CD14-positive monocyte (primary cell): ENCODE data around the gene KIRREL3. TPM values are rescaled to one million over a fixed set of nuclear protein-coding genes. Genes with fewer than 3 reads are reported as not detected.

Source experiments
- DNase-seq, 3 donors: peaks; one replicate each; pipeline ENCODE4 v3.0.0-alpha.2; 2011 to 2022
- H2AFZ ChIP-seq: 2 replicates; pipeline ENCODE4 v1.6.0; 2012; ENCODE audit warnings: mild to moderate bottlenecking, low read depth, low read length, inconsistent platforms; ENCODE audit not compliant: insufficient read depth, poor library complexity, severe bottlenecking
- H3K27ac ChIP-seq, 2 donors: 1 replicate in 1 of 2; 2 replicates in 1 of 2; pipeline ENCODE4 v1.5.1; 2012 to 2013; ENCODE audit warnings: low read length in 2 of 2, control low read depth in 1 of 2, inconsistent platforms in 1 of 2, low read depth in 1 of 2, mild to moderate bottlenecking in 1 of 2
- H3K27me3 ChIP-seq, 2 donors: one replicate each; pipeline versions ENCODE4 v1.6.0 to v1.6.1; 2011 to 2013; ENCODE audit warnings: low read length in 2 of 2; ENCODE audit not compliant: control insufficient read depth in 2 of 2, insufficient read depth in 2 of 2
- H3K36me3 ChIP-seq, 2 donors: replicated peaks in 1 of 2; 1 replicate in 1 of 2; 2 replicates in 1 of 2; pipeline versions ENCODE4 v1.5.1 to v1.6.1; 2012 to 2013; ENCODE audit warnings: low read length in 2 of 2, control low read depth in 1 of 2, inconsistent platforms in 1 of 2, mild to moderate bottlenecking in 1 of 2; ENCODE audit not compliant: insufficient read depth in 2 of 2, control insufficient read depth in 1 of 2
- H3K4me1 ChIP-seq, 2 donors: 1 replicate in 1 of 2; 2 replicates in 1 of 2; pipeline versions ENCODE4 v1.5.1 to v1.6.1; 2012 to 2013; ENCODE audit warnings: low read length in 2 of 2, control low read depth in 1 of 2, inconsistent platforms in 1 of 2, mild to moderate bottlenecking in 1 of 2, moderate library complexity in 1 of 2; ENCODE audit not compliant: insufficient read depth in 2 of 2, control insufficient read depth in 1 of 2
- H3K4me2 ChIP-seq: replicated peaks from 2 replicates; pipeline ENCODE3; 2012; ENCODE audit warnings: low read length, moderate library complexity, mild to moderate bottlenecking; ENCODE audit not compliant: poor library complexity, severe bottlenecking; ENCODE audit errors: extremely low read depth
- H3K4me3 ChIP-seq, 3 experiments: fragments of 200-600 bp in 1 of 3; sonication (generic) in 1 of 3; replicated peaks in 1 of 3; 1 replicate in 2 of 3; 2 replicates in 1 of 3; pipeline ENCODE4 v1.5.1; 2011 to 2013; ENCODE audit warnings: low read length in 3 of 3, mild to moderate bottlenecking in 3 of 3, control low read depth in 2 of 3, low read depth in 2 of 3, inconsistent platforms in 1 of 3, moderate library complexity in 1 of 3
- H3K79me2 ChIP-seq: 2 replicates; pipeline ENCODE4 v1.6.0; 2012; ENCODE audit warnings: mild to moderate bottlenecking, control low read depth, inconsistent platforms, low read length, moderate library complexity; ENCODE audit not compliant: insufficient read depth
- H3K9ac ChIP-seq: 2 replicates; pipeline ENCODE4 v1.6.0; 2017; ENCODE audit warnings: low read length, mild to moderate bottlenecking; ENCODE audit not compliant: insufficient read depth, poor library complexity, severe bottlenecking
- H3K9me3 ChIP-seq, 2 donors: replicated peaks in 1 of 2; 1 replicate in 1 of 2; 2 replicates in 1 of 2; pipeline versions ENCODE4 v1.5.1 to v1.6.1; 2012 to 2013; ENCODE audit warnings: low read length in 2 of 2, control low read depth in 1 of 2; ENCODE audit not compliant: control insufficient read depth in 1 of 2, insufficient read depth in 1 of 2
- H4K20me1 ChIP-seq: 2 replicates; pipeline ENCODE4 v1.6.0; 2012; ENCODE audit warnings: mild to moderate bottlenecking, low read length, control low read depth, moderate library complexity; ENCODE audit not compliant: insufficient read depth
- H3K27ac Mint-ChIP-seq, 7 donors: one replicate each; pipeline ENCODE4 v1.8.0; 2020; ENCODE audit warnings: mild to moderate bottlenecking in 7 of 7, mixed read lengths in 7 of 7, moderate library complexity in 6 of 7, inconsistent platforms in 2 of 7
- H3K27me3 Mint-ChIP-seq, 3 donors: one replicate each; pipeline ENCODE4 v1.8.0; 2021 to 2022; ENCODE audit warnings: low read depth in 3 of 3, mild to moderate bottlenecking in 3 of 3, mixed read lengths in 3 of 3, moderate library complexity in 3 of 3, inconsistent platforms in 1 of 3
- H3K36me3 Mint-ChIP-seq, 2 donors: one replicate each; pipeline ENCODE4 v1.8.0; 2020; ENCODE audit warnings: mixed read lengths in 2 of 2, inconsistent platforms in 1 of 2, mild to moderate bottlenecking in 1 of 2
- H3K4me1 Mint-ChIP-seq: one replicate; pipeline ENCODE4 v1.8.0; 2020; ENCODE audit warnings: mild to moderate bottlenecking, mixed read lengths
- H3K4me3 Mint-ChIP-seq, 2 donors: one replicate each; pipeline ENCODE4 v1.8.0; 2020; ENCODE audit warnings: mild to moderate bottlenecking in 2 of 2, mixed read lengths in 2 of 2, moderate library complexity in 1 of 2
- H3K9me3 Mint-ChIP-seq, 7 donors: one replicate each; pipeline ENCODE4 v1.8.0; 2020 to 2022; ENCODE audit warnings: mixed read lengths in 7 of 7, mild to moderate bottlenecking in 6 of 7, moderate library complexity in 6 of 7, inconsistent platforms in 2 of 7
- WGBS: methylation state at CpG from one replicate; pipeline ENCODE4 v1.1.5; 2013; ENCODE audit warnings: missing lambda C conversion rate; ENCODE audit not compliant: insufficient coverage; 5-methylcytosine and 5-hydroxymethylcytosine counted together
- intact Hi-C, 2 donors: fragments of 100-400 bp; cut with micrococcal nuclease; formaldehyde crosslinking; loops; one replicate each; pipeline versions ENCODE4 v1.15.0 to v1.15.1; 2023
- polyA plus RNA-seq, 3 donors: library from polyadenylated mRNA; depleted of rRNA in 1 of 3; unstranded in 2 of 3; stranded (reverse) in 1 of 3; fragments of 300-500 nt in 2 of 3; fragments of >200 nt in 1 of 3; fragmentation: Illumina TruSeq in 2 of 3; gene quantifications; 1 replicate in 2 of 3; 2 replicates in 1 of 3; pipeline ENCODE4 v1.2.3, GENCODE V29; 2012 to 2021
- TF ChIP-seq, protein P1 (sequence below): fragments of 200-600 bp; IDR thresholded peaks from one replicate; pipeline ENCODE4 v1.8.0; 2022; ENCODE audit warnings: antibody characterized with exemption, mild to moderate bottlenecking

The KIRREL3 gene
- polyA plus RNA-seq, 3 donors, result not detected

- H3K4me3 ChIP-seq, result no peak overlapping the region
- intact Hi-C loops, result no loop called here
- no peak overlapping the region for H3K9ac ChIP-seq
- no peaks in the 10 kb centered on the region for H3K27me3 ChIP-seq
- H3K36me3 Mint-ChIP-seq, result no peaks in the 10 kb centered on the region
- TF ChIP-seq, protein P1, sequence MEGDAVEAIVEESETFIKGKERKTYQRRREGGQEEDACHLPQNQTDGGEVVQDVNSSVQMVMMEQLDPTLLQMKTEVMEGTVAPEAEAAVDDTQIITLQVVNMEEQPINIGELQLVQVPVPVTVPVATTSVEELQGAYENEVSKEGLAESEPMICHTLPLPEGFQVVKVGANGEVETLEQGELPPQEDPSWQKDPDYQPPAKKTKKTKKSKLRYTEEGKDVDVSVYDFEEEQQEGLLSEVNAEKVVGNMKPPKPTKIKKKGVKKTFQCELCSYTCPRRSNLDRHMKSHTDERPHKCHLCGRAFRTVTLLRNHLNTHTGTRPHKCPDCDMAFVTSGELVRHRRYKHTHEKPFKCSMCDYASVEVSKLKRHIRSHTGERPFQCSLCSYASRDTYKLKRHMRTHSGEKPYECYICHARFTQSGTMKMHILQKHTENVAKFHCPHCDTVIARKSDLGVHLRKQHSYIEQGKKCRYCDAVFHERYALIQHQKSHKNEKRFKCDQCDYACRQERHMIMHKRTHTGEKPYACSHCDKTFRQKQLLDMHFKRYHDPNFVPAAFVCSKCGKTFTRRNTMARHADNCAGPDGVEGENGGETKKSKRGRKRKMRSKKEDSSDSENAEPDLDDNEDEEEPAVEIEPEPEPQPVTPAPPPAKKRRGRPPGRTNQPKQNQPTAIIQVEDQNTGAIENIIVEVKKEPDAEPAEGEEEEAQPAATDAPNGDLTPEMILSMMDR, result no peak
- H3K79me2 ChIP-seq, result no peaks in the 10 kb centered on the region
- no peaks in the 10 kb centered on the region for H3K4me1 Mint-ChIP-seq
- H3K9me3 ChIP-seq, result no peaks in the 10 kb centered on the region
- peaks cover 0 to 2% (median 2%) of the 10 kb centered on the region in 3 donors for H3K27me3 Mint-ChIP-seq
- no peaks in the 10 kb centered on the region for H3K36me3 ChIP-seq
- DNase-seq, result no peak
- H4K20me1 ChIP-seq, result no peaks in the 10 kb centered on the region
- H3K27ac ChIP-seq, result no peak overlapping the region
- no CpG with 5 or more reads among the region's 4 CpGs for WGBS
- no peak overlapping the region for H3K4me3 Mint-ChIP-seq
- H3K4me1 ChIP-seq, result no peaks in the 10 kb centered on the region
- H3K4me2 ChIP-seq, result no peak overlapping the region
- H3K27ac Mint-ChIP-seq, result no peak overlapping the region
- no peak overlapping the region for H2AFZ ChIP-seq
- no peaks in the 10 kb centered on the region for H3K9me3 Mint-ChIP-seq
Measured at GRCh38 chr11:126587541-126587940, 413.0 kb downstream of the KIRREL3 start.

- H3K4me2 ChIP-seq, result no peak overlapping the region
- no peaks in the 10 kb centered on the region for H4K20me1 ChIP-seq
- WGBS, result 56% methylated on average over 13 of the region's 23 CpGs
- TF ChIP-seq, protein P1, result no peak
- Mint-ChIP-seq H3K27ac (no peak overlapping the region), H3K4me3 (no peak overlapping the region), H3K4me1 (no peaks in the 10 kb centered on the region), H3K9me3 (no peaks in the 10 kb centered on the region), H3K27me3 (peaks cover 0 to 3% (median 2%) of the 10 kb centered on the region in 3 donors), H3K36me3 (no peaks in the 10 kb centered on the region)
- no peak overlapping the region for H3K27ac ChIP-seq
- no peak overlapping the region for H2AFZ ChIP-seq
- H3K4me1 ChIP-seq, result no peaks in the 10 kb centered on the region
- H3K9ac ChIP-seq, result no peak overlapping the region
- H3K79me2 ChIP-seq, result no peaks in the 10 kb centered on the region
- H3K4me3 ChIP-seq, result no peak overlapping the region
- no peaks in the 10 kb centered on the region for H3K36me3 ChIP-seq
- H3K9me3 ChIP-seq, result no peaks in the 10 kb centered on the region
- intact Hi-C loops, result no loop called here
- peak in 1 of 3 donors; percentile 10 for DNase-seq
- H3K27me3 ChIP-seq, result no peaks in the 10 kb centered on the region
Measured at GRCh38 chr11:126585774-126586491, 414.6 kb downstream of the KIRREL3 start.
